Endodermal cell (in vitro differentiated cells): ENCODE data around the gene PLPP4. TPM values are rescaled to one million over a fixed set of nuclear protein-coding genes. Genes with fewer than 3 reads are reported as not detected.

Experiments
- DNase-seq: peaks from one replicate; pipeline ENCODE4 v3.0.0-alpha.2; 2017
- H3K27ac ChIP-seq: 2 replicates; pipeline ENCODE4 v1.5.1; 2013; ENCODE audit warnings: mild to moderate bottlenecking, low read depth, low read length, moderate library complexity
- H3K27me3 ChIP-seq: 2 replicates; pipeline ENCODE4 v1.6.1; 2013; ENCODE audit warnings: mild to moderate bottlenecking, low read length, moderate library complexity; ENCODE audit not compliant: insufficient read depth, control insufficient read depth, poor library complexity, severe bottlenecking
- H3K36me3 ChIP-seq: 2 replicates; pipeline ENCODE4 v1.7.0; 2013; ENCODE audit warnings: mild to moderate bottlenecking, low read length, moderate library complexity; ENCODE audit not compliant: control insufficient read depth, insufficient read depth
- H3K4me1 ChIP-seq: one replicate; pipeline ENCODE4 v1.7.0; 2013; ENCODE audit warnings: low read length; ENCODE audit not compliant: control insufficient read depth, insufficient read depth
- H3K4me3 ChIP-seq: 2 replicates; pipeline ENCODE4 v1.5.1; 2013; ENCODE audit warnings: mild to moderate bottlenecking, low read length, moderate library complexity
- H3K9ac ChIP-seq: 2 replicates; pipeline ENCODE4 v1.6.1; 2013; ENCODE audit warnings: mild to moderate bottlenecking, low read length, moderate library complexity; ENCODE audit not compliant: poor library complexity, severe bottlenecking; ENCODE audit errors: extremely low read depth
- H3K9me3 ChIP-seq: 2 replicates; pipeline ENCODE4 v1.6.1; 2013; ENCODE audit warnings: mild to moderate bottlenecking, low read length, moderate library complexity; ENCODE audit not compliant: control insufficient read depth
- H3K27ac Mint-ChIP-seq: 2 replicates; pipeline ENCODE4 v1.8.0; 2020; ENCODE audit warnings: mixed read lengths
- H3K27me3 Mint-ChIP-seq: 2 replicates; pipeline ENCODE4 v1.8.0; 2021; ENCODE audit warnings: mild to moderate bottlenecking, mixed read lengths; ENCODE audit not compliant: insufficient read depth
- H3K36me3 Mint-ChIP-seq: 2 replicates; pipeline ENCODE4 v1.8.0; 2020; ENCODE audit warnings: low read depth, mixed read lengths
- H3K4me1 Mint-ChIP-seq: 2 replicates; pipeline ENCODE4 v1.8.0; 2020; ENCODE audit warnings: mixed read lengths
- H3K4me3 Mint-ChIP-seq: 2 replicates; pipeline ENCODE4 v1.8.0; 2020; ENCODE audit warnings: mild to moderate bottlenecking, moderate library complexity, mixed read lengths
- H3K9me3 Mint-ChIP-seq: 2 replicates; pipeline ENCODE4 v1.8.0; 2020; ENCODE audit warnings: mild to moderate bottlenecking, mixed read lengths
- WGBS, 2 experiments: methylation state at CpG; one replicate each; pipeline versions ENCODE4 v1.1.5 to v1.1.7; 2013; ENCODE audit warnings: missing lambda C conversion rate in 2 of 2, mixed read lengths in 1 of 2; ENCODE audit not compliant: insufficient coverage in 1 of 2, insufficient read length in 1 of 2; 5-methylcytosine and 5-hydroxymethylcytosine counted together
- total RNA-seq, 2 donors: library from RNA; stranded (reverse); fragmentation: NEBNext Ultra II Directional in 1 of 2; extraction: Animal tissue kit (Norgen Biotek cat#: 25700) in 1 of 2; gene quantifications; 2 replicates in 1 of 2; 3 replicates in 1 of 2; pipeline ENCODE4 v1.2.1, GENCODE V29; 2021
- TF ChIP-seq, protein P1 (sequence below): fragments of 200-600 bp; sonication (generic); conservative IDR thresholded peaks from 2 replicates; pipeline ENCODE4 v1.5.0; 2021; ENCODE audit warnings: antibody characterized with exemption, mild to moderate bottlenecking

PLPP4 gene
- total RNA-seq, 2 donors from 2014 or later = 8.7 to 14.4 TPM

DNA sequence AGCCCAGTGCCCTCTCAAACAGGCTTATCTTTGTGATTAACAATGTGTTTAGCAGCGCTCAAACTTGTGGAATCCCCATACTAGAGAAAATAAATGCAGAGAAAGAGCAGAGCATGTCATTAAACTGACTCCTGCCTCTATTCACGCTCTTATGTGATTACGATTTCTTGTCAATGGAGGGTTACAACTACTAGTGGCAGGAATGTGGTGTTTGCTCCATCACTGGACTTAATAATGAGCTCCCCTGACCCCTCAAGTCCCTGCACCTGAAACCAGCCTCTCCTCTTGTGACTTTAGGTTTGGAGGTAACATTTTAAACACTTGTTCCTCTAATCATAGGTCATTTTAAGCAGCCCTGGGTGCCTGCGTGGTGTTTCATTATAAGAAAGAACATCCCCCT lies 121.9 kb downstream of the PLPP4 start:
- peak; percentile 37 for DNase-seq
- no peak overlapping the region for H3K4me3 ChIP-seq
- Mint-ChIP-seq H3K4me3 (no peak overlapping the region), H3K27me3 (no peaks in the 10 kb centered on the region), H3K36me3 (peaks cover 22% of the 10 kb centered on the region), H3K9me3 (no peaks in the 10 kb centered on the region), H3K4me1 (peaks cover 13% of the 10 kb centered on the region), H3K27ac (no peak overlapping the region)
- TF ChIP-seq, protein P1, sequence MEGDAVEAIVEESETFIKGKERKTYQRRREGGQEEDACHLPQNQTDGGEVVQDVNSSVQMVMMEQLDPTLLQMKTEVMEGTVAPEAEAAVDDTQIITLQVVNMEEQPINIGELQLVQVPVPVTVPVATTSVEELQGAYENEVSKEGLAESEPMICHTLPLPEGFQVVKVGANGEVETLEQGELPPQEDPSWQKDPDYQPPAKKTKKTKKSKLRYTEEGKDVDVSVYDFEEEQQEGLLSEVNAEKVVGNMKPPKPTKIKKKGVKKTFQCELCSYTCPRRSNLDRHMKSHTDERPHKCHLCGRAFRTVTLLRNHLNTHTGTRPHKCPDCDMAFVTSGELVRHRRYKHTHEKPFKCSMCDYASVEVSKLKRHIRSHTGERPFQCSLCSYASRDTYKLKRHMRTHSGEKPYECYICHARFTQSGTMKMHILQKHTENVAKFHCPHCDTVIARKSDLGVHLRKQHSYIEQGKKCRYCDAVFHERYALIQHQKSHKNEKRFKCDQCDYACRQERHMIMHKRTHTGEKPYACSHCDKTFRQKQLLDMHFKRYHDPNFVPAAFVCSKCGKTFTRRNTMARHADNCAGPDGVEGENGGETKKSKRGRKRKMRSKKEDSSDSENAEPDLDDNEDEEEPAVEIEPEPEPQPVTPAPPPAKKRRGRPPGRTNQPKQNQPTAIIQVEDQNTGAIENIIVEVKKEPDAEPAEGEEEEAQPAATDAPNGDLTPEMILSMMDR = peak; percentile 56
- no peak overlapping the region for H3K27ac ChIP-seq
- H3K9ac ChIP-seq = no peak overlapping the region
- 88 to 94% methylated on average over 4 of the region's 4 CpGs for WGBS, 2 experiments
- no peaks in the 10 kb centered on the region for H3K4me1 ChIP-seq
- H3K9me3 ChIP-seq = no peaks in the 10 kb centered on the region
- no peaks in the 10 kb centered on the region for H3K27me3 ChIP-seq
- H3K36me3 ChIP-seq = no peaks in the 10 kb centered on the region

DNA sequence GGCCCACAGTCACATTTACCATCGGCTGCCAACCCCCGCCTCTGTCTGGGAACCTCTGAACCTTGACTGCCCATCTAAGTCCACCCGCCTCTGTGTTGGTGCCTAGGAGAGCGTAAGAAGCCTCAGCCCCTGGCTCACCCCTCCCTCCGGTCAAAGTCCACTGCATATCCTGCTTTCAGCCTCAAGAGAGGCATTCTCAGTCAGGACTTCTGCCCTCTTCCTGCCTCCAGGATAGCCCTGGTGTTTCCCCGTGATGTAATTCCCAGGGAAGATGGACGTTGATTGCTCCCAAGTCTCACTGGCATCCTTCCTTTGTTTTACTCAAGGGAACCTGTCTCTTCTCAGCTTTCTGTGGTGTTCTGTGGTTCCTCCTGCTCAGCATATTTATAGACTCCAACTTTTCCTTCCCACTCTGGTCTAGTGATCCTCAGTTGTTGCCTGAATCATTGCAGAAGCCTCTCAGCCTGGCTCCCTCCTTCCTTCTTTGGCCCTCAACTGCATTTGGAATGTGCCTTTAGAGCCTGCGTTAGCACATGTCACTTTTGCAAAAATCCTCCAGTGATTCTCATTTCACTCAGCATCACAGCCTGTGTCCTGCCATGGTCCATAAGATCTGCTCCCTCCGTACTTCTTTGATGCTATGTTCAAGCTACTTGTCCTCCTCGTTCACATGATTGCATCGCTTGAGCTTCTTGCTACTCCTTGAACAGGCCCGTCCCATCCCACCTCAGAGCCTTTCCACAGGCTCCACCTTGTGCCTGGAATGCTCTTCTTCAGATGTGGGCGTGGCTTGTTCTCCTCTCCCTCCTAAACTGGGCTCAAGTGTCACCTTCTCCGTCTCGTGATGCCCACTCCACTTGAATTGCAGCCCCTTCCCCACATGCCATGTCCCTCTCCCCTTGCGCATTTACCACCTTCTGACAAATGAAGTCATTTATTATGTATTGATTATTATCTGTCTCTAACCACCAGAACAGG lies 124.2 kb downstream of the PLPP4 start:
- H3K36me3 ChIP-seq = no peaks in the 10 kb centered on the region
- no peak overlapping the region for H3K4me3 Mint-ChIP-seq
- no peaks in the 10 kb centered on the region for H3K4me1 ChIP-seq
- peaks cover 14% of the 10 kb centered on the region for H3K36me3 Mint-ChIP-seq
- H3K9ac ChIP-seq = no peak overlapping the region
- H3K27me3 Mint-ChIP-seq = no peaks in the 10 kb centered on the region
- H3K9me3 ChIP-seq = no peaks in the 10 kb centered on the region
- no peaks in the 10 kb centered on the region for H3K9me3 Mint-ChIP-seq
- no peak overlapping the region for H3K27ac ChIP-seq
- TF ChIP-seq, protein P1 = peak; percentile 55
- H3K4me1 Mint-ChIP-seq = peaks cover 13% of the 10 kb centered on the region
- H3K27me3 ChIP-seq = no peaks in the 10 kb centered on the region
- peak; percentile 79 for DNase-seq
- peak overlapping the region; percentile 15 for H3K27ac Mint-ChIP-seq
- no peak overlapping the region for H3K4me3 ChIP-seq
- 90 to 95% methylated on average over 8 to 15 of the region's 16 CpGs for WGBS, 2 experiments

DNA sequence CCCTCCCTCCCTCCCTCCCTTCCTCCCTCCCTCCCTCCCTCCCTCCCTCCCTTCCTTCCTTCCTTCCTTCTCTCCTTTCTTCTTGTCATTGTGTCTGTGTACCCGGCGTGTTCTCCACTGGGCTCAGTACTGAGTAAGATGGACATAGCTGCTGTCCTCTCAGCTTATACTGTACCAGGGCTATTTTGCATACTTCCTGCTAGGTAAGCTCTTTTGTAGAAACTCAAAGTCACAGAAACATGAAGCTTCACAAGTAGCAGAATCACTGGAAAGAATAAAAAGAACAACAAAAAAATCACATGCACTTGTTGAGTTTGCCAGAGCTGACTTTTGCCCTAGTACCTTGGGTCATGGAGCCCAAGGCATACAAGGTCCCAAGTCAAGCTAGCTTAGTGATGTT lies 125.7 kb downstream of the PLPP4 start:
- no peaks in the 10 kb centered on the region for H3K27me3 ChIP-seq
- H3K9me3 ChIP-seq = no peaks in the 10 kb centered on the region
- no peaks in the 10 kb centered on the region for H3K36me3 ChIP-seq
- Mint-ChIP-seq H3K36me3 (peaks cover 11% of the 10 kb centered on the region), H3K27ac (no peak overlapping the region), H3K27me3 (no peaks in the 10 kb centered on the region), H3K4me3 (no peak overlapping the region), H3K4me1 (peaks cover 13% of the 10 kb centered on the region), H3K9me3 (no peaks in the 10 kb centered on the region)
- no peak overlapping the region for H3K9ac ChIP-seq
- no peaks in the 10 kb centered on the region for H3K4me1 ChIP-seq
- DNase-seq = no peak
- TF ChIP-seq, protein P1 = no peak
- no peak overlapping the region for H3K4me3 ChIP-seq
- 87% methylated on average over 2 of the region's 2 CpGs; no CpG with 5 or more reads in 1 of the 2 experiments for WGBS, 2 experiments
- no peak overlapping the region for H3K27ac ChIP-seq
